Measurements from ENCODE around the gene VWC2L. TPM values are rescaled to one million over a fixed set of nuclear protein-coding genes. Genes with fewer than 3 reads are reported as not detected.

Gene VWC2L
- total and polyA plus RNA-seq, 2 donors (not counting 3 experiments of a cell fraction or from before 2014, with no cell fraction given) = not detected

- Histone ChIP-seq H2AFZ (ENCODE audit: low read depth, low read length) (no peak overlapping the region), H4K20me1 (replicated peaks; ENCODE audit: control insufficient read depth, extremely low read depth, insufficient read depth, low read length) (no peaks in the 10 kb centered on the region), H3K79me2 (ENCODE audit: control insufficient read depth, insufficient read depth, low read length) (no peaks in the 10 kb centered on the region), H3K9me3 (replicated peaks; ENCODE audit: control insufficient read depth, insufficient read depth, low read length) (no peaks in the 10 kb centered on the region), H3K36me3 (ENCODE audit: control insufficient read depth in 2 of 2, extremely low read depth in 1 of 2, insufficient read depth in 2 of 2, low read length in 2 of 2) (no peaks in the 10 kb centered on the region), H3K9me1 (replicated peaks; ENCODE audit: control insufficient read depth, extremely low read depth, insufficient read depth, low read length) (no peaks in the 10 kb centered on the region), H3K27me3 (ENCODE audit: control insufficient read depth in 2 of 2, insufficient read depth in 2 of 2, low read length in 2 of 2) (no peaks in the 10 kb centered on the region), H3K4me2 (ENCODE audit: insufficient read depth, low read length) (no peak overlapping the region), H3K9ac (replicated peaks; ENCODE audit: extremely low read depth, insufficient read depth, low read length) (no peak overlapping the region), H3K4me3 (replicated peaks in 1 of 3; ENCODE audit: insufficient read depth in 1 of 3, low read depth in 1 of 3, low read length in 3 of 3) (no peak overlapping the region), H3K27ac (ENCODE audit: insufficient read depth, low read depth, low read length) (no peak overlapping the region), H3K4me1 (ENCODE audit: control insufficient read depth, extremely low read depth, insufficient read depth, low read length) (no peaks in the 10 kb centered on the region)
- DNase-seq (ENCODE audit: low read depth, low spot score) (no peak), FAIRE-seq (no peak)
- TF ChIP-seq EZH2 (IDR thresholded peaks at IDR 0.05; ENCODE audit: borderline replicate concordance, low read depth, low read length, severe bottlenecking) (no peak), GATA2 (IDR thresholded peaks at IDR 0.05; ENCODE audit: insufficient read depth, insufficient read length, low read depth, low read length) (no peak)
- ChIA-PET POLR2A (no interaction called here), CTCF (no interaction called here)
- BruUV-seq (replicated peaks) = no TSS peak
- intact Hi-C loops (cut with micrococcal nuclease) (no loop called here), dilution Hi-C loops (cut with MboI; ENCODE audit: extremely low pct_ligation_motif_present, low sequenced_read_pairs) (no loop called here)
Measured at GRCh38 chr2:214557884-214558283, 147.0 kb downstream of the VWC2L start.

GRCh38 chr2:214558341-214558740 is 147.5 kb downstream of the VWC2L start:
- H3K4me3 ChIP-seq (replicated peaks in 1 of 3; ENCODE audit: insufficient read depth in 1 of 3, low read depth in 1 of 3, low read length in 3 of 3) = no peak overlapping the region
- POLR2A ChIA-PET = no interaction called here

More at GRCh38 chr2:214558341-214558740, 147.5 kb downstream of the VWC2L start:
- Histone ChIP-seq H3K36me3 (ENCODE audit: control insufficient read depth in 2 of 2, extremely low read depth in 1 of 2, insufficient read depth in 2 of 2, low read length in 2 of 2) (no peaks in the 10 kb centered on the region), H3K4me2 (ENCODE audit: insufficient read depth, low read length) (no peak overlapping the region), H3K27me3 (ENCODE audit: control insufficient read depth in 2 of 2, insufficient read depth in 2 of 2, low read length in 2 of 2) (no peaks in the 10 kb centered on the region), H3K9ac (replicated peaks; ENCODE audit: extremely low read depth, insufficient read depth, low read length) (no peak overlapping the region), H3K4me1 (ENCODE audit: control insufficient read depth, extremely low read depth, insufficient read depth, low read length) (no peaks in the 10 kb centered on the region), H4K20me1 (replicated peaks; ENCODE audit: control insufficient read depth, extremely low read depth, insufficient read depth, low read length) (no peaks in the 10 kb centered on the region), H3K27ac (ENCODE audit: insufficient read depth, low read depth, low read length) (no peak overlapping the region), H3K9me3 (replicated peaks; ENCODE audit: control insufficient read depth, insufficient read depth, low read length) (no peaks in the 10 kb centered on the region), H3K9me1 (replicated peaks; ENCODE audit: control insufficient read depth, extremely low read depth, insufficient read depth, low read length) (no peaks in the 10 kb centered on the region), H3K79me2 (ENCODE audit: control insufficient read depth, insufficient read depth, low read length) (no peaks in the 10 kb centered on the region), H2AFZ (ENCODE audit: low read depth, low read length) (no peak overlapping the region)
- TF ChIP-seq MAX (IDR thresholded peaks at IDR 0.05; ENCODE audit: insufficient read depth, insufficient read length) (no peak), CTCF (IDR thresholded peaks at IDR 0.05; ENCODE audit: extremely low read depth in 1 of 2, insufficient read depth in 1 of 2, low read depth in 1 of 2, low read length in 2 of 2) (no peak), EZH2 (IDR thresholded peaks at IDR 0.05; ENCODE audit: borderline replicate concordance, low read depth, low read length, severe bottlenecking) (no peak), FOS (IDR thresholded peaks at IDR 0.05; ENCODE audit: borderline replicate concordance, insufficient read depth, low read length) (no peak), POLR2AphosphoS5 (IDR thresholded peaks at IDR 0.05; ENCODE audit: insufficient read depth, low read depth, low read length) (no peak), JUN (IDR thresholded peaks at IDR 0.05; ENCODE audit: borderline replicate concordance, insufficient read depth, insufficient read length, low read depth) (no peak), POLR2A (IDR thresholded peaks at IDR 0.05; ENCODE audit: low read depth, low read length) (no peak), MYC (IDR thresholded peaks at IDR 0.05; ENCODE audit: low read depth, low read length) (no peak), GATA2 (IDR thresholded peaks at IDR 0.05; ENCODE audit: insufficient read depth, insufficient read length, low read depth, low read length) (no peak)
- no TSS peak for BruUV-seq (replicated peaks)
- no peak for DNase-seq (ENCODE audit: low read depth, low spot score)
- CTCF ChIA-PET = no interaction called here
- dilution Hi-C loops (cut with MboI; ENCODE audit: extremely low pct_ligation_motif_present, low sequenced_read_pairs) = no loop called here
- no peak for FAIRE-seq
- intact Hi-C loops (cut with micrococcal nuclease) = no loop called here
